Heart right ventricle (tissue), 16 donors: ENCODE data around the gene UPF3A. TPM values are rescaled to one million over a fixed set of nuclear protein-coding genes. Genes with fewer than 3 reads are reported as not detected.
"Not testable (repeated sequence)": the region's sequence is repeated elsewhere in the genome, so short reads cannot be mapped to it uniquely, and the experiment has no call there.

Source experiments
- ATAC-seq, 8 donors: fragments of 200-7000 bp; cut with Tn5 transposase; one replicate each; pipeline ENCODE4 v1.9.1; 2020; ENCODE audit warnings: mild to moderate bottlenecking in 8 of 8, moderate library complexity in 8 of 8, moderate number of reproducible peaks in 1 of 8
- DNase-seq, 2 donors: peaks; one replicate each; pipeline ENCODE4 v3.0.0-alpha.2; 2020
- H3K27ac ChIP-seq, 10 donors: fragments of 200-600 bp; sonication (generic) in 2 of 10; one replicate each; pipeline versions ENCODE4 v1.5.0 to v1.8.0; 2020 to 2022; ENCODE audit warnings: mild to moderate bottlenecking in 3 of 10
- H3K27me3 ChIP-seq, 7 donors: fragments of 200-600 bp; one replicate each; pipeline ENCODE4 v1.8.0; 2021 to 2022; ENCODE audit warnings: mild to moderate bottlenecking in 2 of 7
- H3K36me3 ChIP-seq, 9 donors: fragments of 200-600 bp; sonication (generic) in 1 of 9; one replicate each; pipeline versions ENCODE4 v1.5.0 to v1.8.0; 2020 to 2022; ENCODE audit warnings: mild to moderate bottlenecking in 2 of 9
- H3K4me1 ChIP-seq, 9 donors: fragments of 200-600 bp; sonication (generic) in 1 of 9; one replicate each; pipeline versions ENCODE4 v1.5.0 to v1.8.0; 2020 to 2022; ENCODE audit warnings: mild to moderate bottlenecking in 4 of 9
- H3K4me3 ChIP-seq, 10 donors: fragments of 200-600 bp; sonication (generic) in 2 of 10; one replicate each; pipeline versions ENCODE4 v1.5.0 to v1.8.0; 2020 to 2022; ENCODE audit warnings: mild to moderate bottlenecking in 7 of 10, moderate library complexity in 2 of 10
- H3K9me3 ChIP-seq, 11 donors: fragments of 200-600 bp in 10 of 11; sonication (generic) in 2 of 11; one replicate each; pipeline versions ENCODE4 v1.5.0 to v1.8.0; 2013 to 2022; ENCODE audit warnings: mild to moderate bottlenecking in 2 of 11, control low read depth in 1 of 11, moderate library complexity in 1 of 11
- WGBS, 2 donors: extraction: QIAGEN DNeasy Blood & Tissue Kit; methylation state at CpG; one replicate each; pipeline ENCODE4 v1.1.7; 2013; ENCODE audit warnings: inconsistent platforms in 1 of 2; 5-methylcytosine and 5-hydroxymethylcytosine counted together
- intact Hi-C, 10 donors: fragments of 100-400 bp; cut with DNase I; formaldehyde crosslinking; loops; one replicate each; pipeline versions ENCODE4 v1.11.1 to v1.14.2; 2022
- polyA plus RNA-seq, 2 donors: library from polyadenylated mRNA; stranded (reverse); fragments of 200-250 nt; gene quantifications; one replicate each; pipeline ENCODE4 v1.2.3, GENCODE V29; 2013
- total RNA-seq, 10 donors: library from RNA; stranded (reverse); fragmentation: NEBNext Ultra II Directional in 3 of 10; extraction: Animal tissue kit (Norgen Biotek cat#: 25700) in 3 of 10; gene quantifications; one replicate each; pipeline versions ENCODE4 v1.2.1 to v1.2.4, GENCODE V29; 2021 to 2023
- TF ChIP-seq, protein P1 (sequence below), 9 donors: fragments of 200-600 bp; sonication (generic) in 2 of 9; IDR thresholded peaks; one replicate each; pipeline versions ENCODE4 v1.5.0 to v1.8.0; 2021 to 2022; ENCODE audit warnings: antibody characterized with exemption in 9 of 9, mild to moderate bottlenecking in 5 of 9, moderate library complexity in 1 of 9
- donor health status: Arrhythmogenic right ventricular cardiomyopathy.
- donor health status: ischemic (EF 13 %, LVEDD 7.1; RV severe dilation, severe dysfunction).
- donor health status: healthy with polysubstance abuse.
- donor health status: DM: no; HTN: yes; CAD: no.
- donor health status: DM: no; HTN: no; CAD: no.
- donor health status: ischemic (EF 25% LVEDD 6.9; RV normal size, moderate dysfunction).
- donor health status: ischemic (EF 25% LVEDD 5.7; RV mildly dilated, moderate dysfunction).
- donor health status: healthy.
- donor health status: DM: yes; HTN: yes; CAD: no.
- donor health status: Ischemic cardiomyopathy.
- donor health status: ischemic (EF 35%, LVEDD 5.7; RV mildly dilated, moderate dysfunction).
- donor health status: nonischemic (EF 11% LVEDD 7.7; RV severe dilation, severe dysfunction).
- donor health status: DM: yes; HTN: yes; CAD: no.
- donor health status: PGD.
- donor health status: ischemic (EF 29% LVEDD 5.4; RV normal size, mild dysfunction).
- donor health status: nonischemic (EF 23%, LVEDD 6.1; RV moderate dilation, normal function).

UPF3A gene
- total and polyA plus RNA-seq, 12 donors = 16.6 to 105 (median 20.4) TPM

DNA sequence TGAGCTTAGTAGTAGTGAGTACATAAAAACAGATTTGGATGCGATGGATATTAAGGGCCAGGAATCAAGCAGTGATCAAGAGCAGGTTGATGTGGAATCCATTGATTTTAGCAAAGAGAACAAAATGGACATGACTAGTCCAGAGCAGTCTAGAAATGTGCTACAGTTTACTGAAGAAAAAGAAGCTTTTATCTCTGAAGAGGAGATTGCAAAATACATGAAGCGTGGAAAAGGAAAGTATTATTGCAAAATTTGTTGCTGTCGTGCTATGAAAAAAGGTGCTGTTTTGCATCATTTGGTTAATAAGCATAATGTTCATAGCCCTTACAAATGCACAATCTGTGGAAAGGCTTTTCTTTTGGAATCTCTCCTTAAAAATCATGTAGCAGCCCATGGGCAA is 44.3 kb downstream of the UPF3A start:
- 92 to 94% methylated on average over 3 of the region's 3 CpGs for WGBS, 2 donors
- Histone ChIP-seq H3K4me1 (peaks cover 0 to 21% (median 3%) of the 10 kb centered on the region in 9 donors), H3K9me3 (no peaks in the 10 kb centered on the region), H3K27ac (no peak overlapping the region), H3K27me3 (no peaks in the 10 kb centered on the region), H3K4me3 (no peak overlapping the region), H3K36me3 (peaks cover 0 to 77% (median 36%) of the 10 kb centered on the region in 9 donors)
- ATAC-seq (no peak), DNase-seq (no peak)
- intact Hi-C loops = no loop called here
- TF ChIP-seq, protein P1, sequence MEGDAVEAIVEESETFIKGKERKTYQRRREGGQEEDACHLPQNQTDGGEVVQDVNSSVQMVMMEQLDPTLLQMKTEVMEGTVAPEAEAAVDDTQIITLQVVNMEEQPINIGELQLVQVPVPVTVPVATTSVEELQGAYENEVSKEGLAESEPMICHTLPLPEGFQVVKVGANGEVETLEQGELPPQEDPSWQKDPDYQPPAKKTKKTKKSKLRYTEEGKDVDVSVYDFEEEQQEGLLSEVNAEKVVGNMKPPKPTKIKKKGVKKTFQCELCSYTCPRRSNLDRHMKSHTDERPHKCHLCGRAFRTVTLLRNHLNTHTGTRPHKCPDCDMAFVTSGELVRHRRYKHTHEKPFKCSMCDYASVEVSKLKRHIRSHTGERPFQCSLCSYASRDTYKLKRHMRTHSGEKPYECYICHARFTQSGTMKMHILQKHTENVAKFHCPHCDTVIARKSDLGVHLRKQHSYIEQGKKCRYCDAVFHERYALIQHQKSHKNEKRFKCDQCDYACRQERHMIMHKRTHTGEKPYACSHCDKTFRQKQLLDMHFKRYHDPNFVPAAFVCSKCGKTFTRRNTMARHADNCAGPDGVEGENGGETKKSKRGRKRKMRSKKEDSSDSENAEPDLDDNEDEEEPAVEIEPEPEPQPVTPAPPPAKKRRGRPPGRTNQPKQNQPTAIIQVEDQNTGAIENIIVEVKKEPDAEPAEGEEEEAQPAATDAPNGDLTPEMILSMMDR (IDR thresholded peaks at IDR 0.05) = no peak

DNA sequence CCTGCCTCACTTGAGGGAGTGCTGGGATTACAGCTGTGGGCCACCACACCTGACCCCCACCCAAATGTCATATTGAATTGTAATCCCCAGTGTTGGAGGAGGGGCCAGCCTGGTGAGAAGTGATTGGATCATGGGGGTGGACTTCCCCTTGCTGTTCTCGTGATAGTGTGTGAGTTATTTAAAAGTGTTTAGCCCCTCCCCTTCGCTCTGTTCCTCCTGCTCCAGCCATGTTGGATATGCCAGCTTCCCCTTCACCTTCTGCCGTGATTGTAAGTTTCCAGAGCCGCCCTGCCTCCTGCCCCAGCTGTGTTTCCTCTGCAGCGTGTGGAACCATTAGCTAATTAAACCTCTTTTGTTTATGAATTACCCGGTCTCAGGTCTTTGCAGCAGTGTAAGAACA is 46.6 kb downstream of the UPF3A start:
- ATAC-seq (no peak), DNase-seq (no peak)
- no peaks in the 10 kb centered on the region for H3K27me3 ChIP-seq
- TF ChIP-seq, protein P1 (IDR thresholded peaks at IDR 0.05) = no peak
- WGBS, 2 donors = 84 to 85% methylated on average over 6 of the region's 6 CpGs
- H3K9me3 ChIP-seq = no peaks in the 10 kb centered on the region
- peaks cover 0 to 21% (median 3%) of the 10 kb centered on the region in 9 donors for H3K4me1 ChIP-seq
- peaks cover 0 to 55% (median 20%) of the 10 kb centered on the region in 9 donors for H3K36me3 ChIP-seq
- H3K27ac ChIP-seq = no peak overlapping the region
- intact Hi-C loops = no loop called here
- no peak overlapping the region for H3K4me3 ChIP-seq

DNA sequence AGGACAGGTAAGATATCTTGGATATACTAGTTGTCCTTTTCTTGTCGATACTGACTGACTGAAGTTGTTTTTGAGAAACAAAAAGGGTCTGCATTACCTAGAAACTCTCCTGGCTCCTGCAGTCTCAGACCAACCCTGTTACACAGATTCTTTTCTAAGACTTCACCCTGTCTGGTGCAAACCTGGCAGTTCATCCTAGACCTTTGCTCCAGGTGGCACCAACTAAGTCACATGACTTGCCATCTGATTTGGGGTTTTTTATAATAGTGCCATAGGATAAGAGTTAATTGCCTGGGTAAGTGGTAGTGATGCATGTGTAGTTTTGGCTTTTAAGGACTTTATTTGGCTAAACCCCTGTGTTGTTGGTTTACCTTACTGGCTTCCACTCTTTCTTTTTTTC is 47.2 kb downstream of the UPF3A start:
- no peak overlapping the region for H3K27ac ChIP-seq
- no peak for ATAC-seq
- TF ChIP-seq, protein P1 (IDR thresholded peaks at IDR 0.05) = no peak
- no peak overlapping the region for H3K4me3 ChIP-seq
- H3K4me1 ChIP-seq = peaks cover 0 to 21% (median 3%) of the 10 kb centered on the region in 9 donors
- no peaks in the 10 kb centered on the region for H3K9me3 ChIP-seq
- intact Hi-C loops = no loop called here
- DNase-seq = no peak
- peaks cover 0 to 49% (median 14%) of the 10 kb centered on the region in 9 donors for H3K36me3 ChIP-seq
- no peaks in the 10 kb centered on the region for H3K27me3 ChIP-seq
- WGBS, 2 donors = 96 to 97% methylated on average over 1 of the region's 1 CpG

DNA sequence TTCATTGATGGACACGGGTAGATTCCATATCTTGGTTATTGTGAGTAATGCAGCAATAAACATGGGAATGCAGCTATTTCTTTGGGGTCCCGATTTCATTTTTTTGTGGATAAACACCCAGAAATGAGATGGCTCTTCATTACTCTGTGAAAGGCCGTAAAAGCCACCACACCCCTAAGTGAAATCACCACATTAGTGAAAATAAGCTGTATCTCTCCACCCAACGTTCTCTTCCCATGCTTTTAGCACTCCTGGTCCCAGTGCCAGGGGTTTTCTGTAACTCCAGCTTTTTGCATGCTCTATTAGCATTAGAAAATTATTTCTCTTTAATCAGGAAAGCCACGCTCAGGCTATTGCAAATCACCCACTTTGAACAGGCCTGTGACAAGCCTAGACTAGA is 48.7 kb downstream of the UPF3A start:
- Histone ChIP-seq H3K4me1 (peaks cover 0 to 27% (median 3%) of the 10 kb centered on the region in 9 donors), H3K27ac (no peak overlapping the region), H3K4me3 (no peak overlapping the region), H3K36me3 (peaks cover 0 to 34% (median 8%) of the 10 kb centered on the region in 9 donors), H3K9me3 (no peaks in the 10 kb centered on the region), H3K27me3 (no peaks in the 10 kb centered on the region)
- TF ChIP-seq, protein P1 (IDR thresholded peaks at IDR 0.05) = no peak
- ATAC-seq (no peak), DNase-seq (no peak)
- intact Hi-C loops = no loop called here
- 88 to 89% methylated on average over 5 of the region's 5 CpGs for WGBS, 2 donors

GRCh38 chr13:114333881-114334280 is 52.5 kb downstream of the UPF3A start:
- ATAC-seq, H3K27me3 ChIP-seq, H3K4me1 ChIP-seq, H3K9me3 ChIP-seq, H3K27ac ChIP-seq, H3K4me3 ChIP-seq, intact Hi-C loops, DNase-seq, H3K36me3 ChIP-seq: not testable (repeated sequence)
- 74 to 75% methylated on average over 3 of the region's 3 CpGs for WGBS, 2 donors
